Suprapubic skin (tissue), 4 donors: ENCODE results near the gene HIVEP3. TPM values are rescaled to one million over a fixed set of nuclear protein-coding genes. Genes with fewer than 3 reads are reported as not detected.

ENCODE experiments used
- DNase-seq, 2 donors: peaks; one replicate each; pipeline ENCODE4 v3.0.0-alpha.2; 2019; ENCODE audit warnings: low spot score in 2 of 2
- H3K27ac ChIP-seq: fragments of 200-600 bp; sonication (generic); one replicate; pipeline ENCODE4 v1.5.1; 2019
- H3K27me3 ChIP-seq: fragments of 200-600 bp; sonication (generic); one replicate; pipeline ENCODE4 v1.5.1; 2019
- H3K36me3 ChIP-seq: fragments of 200-600 bp; sonication (generic); one replicate; pipeline ENCODE4 v1.5.1; 2019
- H3K4me1 ChIP-seq: fragments of 200-600 bp; sonication (generic); one replicate; pipeline ENCODE4 v1.5.1; 2019
- H3K4me3 ChIP-seq: fragments of 200-600 bp; sonication (generic); one replicate; pipeline ENCODE4 v1.5.1; 2019; ENCODE audit warnings: mild to moderate bottlenecking
- H3K9me3 ChIP-seq: fragments of 200-600 bp; sonication (generic); one replicate; pipeline ENCODE4 v1.5.1; 2019
- CTCF ChIP-seq, 2 donors: fragments of 200-600 bp in 1 of 2; fragments of 450-650 bp in 1 of 2; sonication (generic) in 1 of 2; IDR thresholded peaks; one replicate each; pipeline ENCODE4 v1.5.1; 2016 to 2019; ENCODE audit warnings: antibody characterized with exemption in 2 of 2, mild to moderate bottlenecking in 1 of 2, moderate library complexity in 1 of 2
- EP300 ChIP-seq: sonication (generic); formaldehyde crosslinking; IDR thresholded peaks from one replicate; pipeline ENCODE4 v1.6.1; 2017; ENCODE audit warnings: antibody characterized with exemption
- POLR2A ChIP-seq, 2 donors: fragments of 450-650 bp; IDR thresholded peaks; one replicate each; pipeline ENCODE4 v1.6.1; 2017; ENCODE audit warnings: antibody characterized with exemption in 2 of 2, mild to moderate bottlenecking in 2 of 2, moderate library complexity in 2 of 2
- POLR2AphosphoS5 ChIP-seq, 3 donors: sonication (generic); formaldehyde crosslinking; IDR thresholded peaks; one replicate each; pipeline ENCODE4 v1.6.1; 2017; ENCODE audit warnings: antibody characterized with exemption in 3 of 3
- WGBS: methylation state at CpG from one replicate; pipeline ENCODE4 v1.1.5; 2018; 5-methylcytosine and 5-hydroxymethylcytosine counted together
- total RNA-seq, 4 donors: library from RNA; depleted of rRNA; stranded (reverse); fragments of >200 nt; gene quantifications; one replicate each; pipeline ENCODE4 v1.1.0, GENCODE V29; 2016

Gene HIVEP3
- total RNA-seq, 4 donors from 2014 or later: 11.3 to 23.9 (median 18.3) TPM

GRCh38 chr1:41486371-41487125 lies 432.2 kb downstream of the HIVEP3 start:
- no peak overlapping the region for H3K4me3 ChIP-seq

GRCh38 chr1:41486053-41486370 lies 432.7 kb downstream of the HIVEP3 start:
- Histone ChIP-seq H3K27me3 (no peaks in the 10 kb centered on the region), H3K9me3 (no peaks in the 10 kb centered on the region), H3K4me3 (no peak overlapping the region), H3K27ac (no peak overlapping the region), H3K4me1 (peaks cover 41% of the 10 kb centered on the region), H3K36me3 (no peaks in the 10 kb centered on the region)
- TF ChIP-seq EP300: no peak
- no peak for TF ChIP-seq POLR2A (IDR thresholded peaks at IDR 0.05)
- no peak for TF ChIP-seq CTCF (IDR thresholded peaks at IDR 0.05)
- no peak for TF ChIP-seq POLR2AphosphoS5 (IDR thresholded peaks at IDR 0.05)
- no peak for DNase-seq
- 80% methylated on average over 4 of the region's 4 CpGs for WGBS

More at GRCh38 chr1:41486371-41487125, 432.2 kb downstream of the HIVEP3 start:
- no peak for TF ChIP-seq POLR2A (IDR thresholded peaks at IDR 0.05)
- TF ChIP-seq POLR2AphosphoS5 (IDR thresholded peaks at IDR 0.05): no peak
- no peak for TF ChIP-seq EP300
- no peak for TF ChIP-seq CTCF (IDR thresholded peaks at IDR 0.05)
- no peaks in the 10 kb centered on the region for H3K9me3 ChIP-seq
- H3K4me1 ChIP-seq: peaks cover 41% of the 10 kb centered on the region
- no peak for DNase-seq
- no peaks in the 10 kb centered on the region for H3K27me3 ChIP-seq
- no peak overlapping the region for H3K27ac ChIP-seq
- 62% methylated on average over 23 of the region's 23 CpGs for WGBS
- no peaks in the 10 kb centered on the region for H3K36me3 ChIP-seq

- Histone ChIP-seq H3K36me3 (no peaks in the 10 kb centered on the region), H3K27me3 (no peaks in the 10 kb centered on the region), H3K27ac (no peak overlapping the region), H3K9me3 (no peaks in the 10 kb centered on the region), H3K4me1 (peaks cover 41% of the 10 kb centered on the region), H3K4me3 (no peak overlapping the region)
- 43% methylated on average over 4 of the region's 5 CpGs for WGBS
- no peak for DNase-seq
- TF ChIP-seq CTCF (IDR thresholded peaks at IDR 0.05) (no peak), POLR2AphosphoS5 (IDR thresholded peaks at IDR 0.05) (no peak), EP300 (no peak), POLR2A (IDR thresholded peaks at IDR 0.05) (no peak)
These were observed 433.1 kb downstream of the HIVEP3 start for GRCh38 chr1:41485605-41486004.

DNA sequence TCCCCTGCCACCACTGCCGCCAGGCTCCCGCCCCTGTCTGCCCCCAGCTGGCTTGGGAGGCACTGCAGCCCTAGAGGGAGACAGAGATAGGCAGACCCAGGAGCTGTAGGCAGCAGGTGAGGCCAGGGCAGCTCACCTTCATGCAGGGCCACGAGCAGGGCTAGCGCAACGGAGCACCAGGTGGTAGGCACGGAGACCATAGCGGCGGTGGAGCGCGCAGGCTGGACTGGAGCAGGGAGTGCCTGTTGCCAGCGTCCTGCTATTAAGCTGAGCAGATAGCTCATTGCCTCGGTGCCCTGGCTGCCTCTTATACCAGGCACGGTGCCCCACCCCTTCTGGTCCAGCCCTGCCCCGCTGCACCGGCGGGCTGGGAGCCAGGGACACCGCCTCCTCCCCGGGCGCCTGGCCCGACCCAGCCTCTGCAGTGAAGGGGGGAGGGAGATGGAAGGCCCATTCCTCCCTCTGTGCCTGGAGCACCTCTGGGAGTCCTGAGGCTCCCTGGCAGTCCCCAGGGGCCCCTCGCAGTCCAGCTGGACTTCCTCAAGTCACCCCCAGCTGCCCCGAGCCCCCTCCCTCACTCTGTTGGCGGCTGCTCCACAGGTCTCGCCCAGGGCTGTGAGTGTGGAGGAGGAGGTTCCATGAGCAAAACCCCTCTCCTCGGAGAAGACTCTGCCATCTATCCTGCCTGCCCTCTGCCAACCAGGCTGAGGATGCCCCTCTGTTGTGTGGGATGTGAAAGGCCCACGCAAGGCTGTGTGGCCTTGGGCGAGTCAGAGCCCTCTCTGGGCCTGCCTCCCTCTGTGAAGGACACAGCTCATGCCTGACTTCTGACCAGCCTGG lies 434.1 kb downstream of the HIVEP3 start, which contains the start of gene EDN2:
Gene EDN2, minus strand, starts transcription at position 282 of the 840 bp plus-strand sequence. Its CDS starts 82 bp downstream, at position 200.
- TF ChIP-seq CTCF (IDR thresholded peaks at IDR 0.05): peak in 1 of 2 donors; percentile 29
- TF ChIP-seq POLR2A (IDR thresholded peaks at IDR 0.05): no peak
- peak in 1 of 3 donors; percentile 39 for TF ChIP-seq POLR2AphosphoS5 (IDR thresholded peaks at IDR 0.05)
- TF ChIP-seq EP300: no peak
- peak in 1 of 2 donors; percentile 71 for DNase-seq
- 47% methylated on average over 5 of the region's 27 CpGs for WGBS
- H3K36me3 ChIP-seq: no peaks in the 10 kb centered on the region
- H3K27me3 ChIP-seq: no peaks in the 10 kb centered on the region
- no peaks in the 10 kb centered on the region for H3K9me3 ChIP-seq
- H3K4me3 ChIP-seq: peak within 1 kb of the TSS; percentile 36
- H3K4me1 ChIP-seq: peaks cover 42% of the 10 kb centered on the region
- no peak within 1 kb of the TSS for H3K27ac ChIP-seq

GRCh38 chr1:41483960-41484401 lies 434.7 kb downstream of the HIVEP3 start:
- Histone ChIP-seq H3K36me3 (no peaks in the 10 kb centered on the region), H3K27ac (no peak overlapping the region), H3K4me1 (peaks cover 48% of the 10 kb centered on the region), H3K27me3 (no peaks in the 10 kb centered on the region), H3K4me3 (peak overlapping the region; percentile 36), H3K9me3 (no peaks in the 10 kb centered on the region)
- DNase-seq: no peak
- TF ChIP-seq POLR2AphosphoS5 (IDR thresholded peaks at IDR 0.05) (no peak), EP300 (no peak), POLR2A (IDR thresholded peaks at IDR 0.05) (no peak), CTCF (IDR thresholded peaks at IDR 0.05) (no peak)
- WGBS: 48% methylated on average over 9 of the region's 9 CpGs
